ENCODE results near the gene DCAF8L2. TPM values are rescaled to one million over a fixed set of nuclear protein-coding genes. Genes with fewer than 3 reads are reported as not detected.
"Not testable (repeated sequence)": the region's sequence is repeated elsewhere in the genome, so short reads cannot be mapped to it uniquely, and the experiment has no call there.

DCAF8L2 gene
- total RNA-seq, 4 donors from 2014 or later: 0.23 TPM; not detected in 3

DNA sequence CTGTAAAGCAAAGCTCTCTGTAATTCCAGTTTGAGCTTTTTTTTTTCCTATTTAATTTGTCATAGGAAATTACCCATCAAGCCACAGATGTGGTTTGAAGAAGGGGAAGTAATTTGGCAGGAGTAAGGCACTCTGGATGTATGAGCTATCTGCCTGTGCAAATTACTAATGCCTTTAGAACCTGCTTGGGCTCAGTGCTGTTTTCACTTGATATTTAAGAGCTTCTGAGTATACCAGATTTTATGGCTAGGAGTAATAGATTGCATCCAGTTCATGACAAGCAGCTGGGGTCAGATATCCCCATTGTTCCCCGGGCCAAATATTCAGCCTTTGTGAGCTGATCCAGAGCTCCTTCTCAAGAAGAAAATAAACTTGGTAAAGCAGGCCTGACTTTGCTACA lies 89.1 kb downstream of the DCAF8L2 start:
- WGBS, 2 donors (ENCODE audit: low coverage in 1 of 2): 20 to 40% methylated on average over 1 of the region's 1 CpG
- TF ChIP-seq POLR2A (IDR thresholded peaks at IDR 0.05): no peak
- TF ChIP-seq, protein P1, sequence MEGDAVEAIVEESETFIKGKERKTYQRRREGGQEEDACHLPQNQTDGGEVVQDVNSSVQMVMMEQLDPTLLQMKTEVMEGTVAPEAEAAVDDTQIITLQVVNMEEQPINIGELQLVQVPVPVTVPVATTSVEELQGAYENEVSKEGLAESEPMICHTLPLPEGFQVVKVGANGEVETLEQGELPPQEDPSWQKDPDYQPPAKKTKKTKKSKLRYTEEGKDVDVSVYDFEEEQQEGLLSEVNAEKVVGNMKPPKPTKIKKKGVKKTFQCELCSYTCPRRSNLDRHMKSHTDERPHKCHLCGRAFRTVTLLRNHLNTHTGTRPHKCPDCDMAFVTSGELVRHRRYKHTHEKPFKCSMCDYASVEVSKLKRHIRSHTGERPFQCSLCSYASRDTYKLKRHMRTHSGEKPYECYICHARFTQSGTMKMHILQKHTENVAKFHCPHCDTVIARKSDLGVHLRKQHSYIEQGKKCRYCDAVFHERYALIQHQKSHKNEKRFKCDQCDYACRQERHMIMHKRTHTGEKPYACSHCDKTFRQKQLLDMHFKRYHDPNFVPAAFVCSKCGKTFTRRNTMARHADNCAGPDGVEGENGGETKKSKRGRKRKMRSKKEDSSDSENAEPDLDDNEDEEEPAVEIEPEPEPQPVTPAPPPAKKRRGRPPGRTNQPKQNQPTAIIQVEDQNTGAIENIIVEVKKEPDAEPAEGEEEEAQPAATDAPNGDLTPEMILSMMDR (IDR thresholded peaks at IDR 0.05): no peak
- TF ChIP-seq EP300 (IDR thresholded peaks at IDR 0.05): no peak
- TF ChIP-seq POLR2AphosphoS5 (IDR thresholded peaks at IDR 0.05): no peak

GRCh38 chrX:27680726-27681125 lies 90.6 kb downstream of the DCAF8L2 start:
- Histone ChIP-seq H3K27ac (no peak overlapping the region), H3K27me3 (no peaks in the 10 kb centered on the region), H3K9me3 (no peaks in the 10 kb centered on the region), H3K4me3 (no peak overlapping the region), H3K36me3 (no peaks in the 10 kb centered on the region), H3K4me1 (no peaks in the 10 kb centered on the region)
- ATAC-seq: no peak
- TF ChIP-seq EP300 (IDR thresholded peaks at IDR 0.05): no peak
- TF ChIP-seq, protein P1 (IDR thresholded peaks at IDR 0.05): no peak
- TF ChIP-seq POLR2A (IDR thresholded peaks at IDR 0.05): no peak
- TF ChIP-seq POLR2AphosphoS5 (IDR thresholded peaks at IDR 0.05): no peak
- 25% methylated on average over 1 of the region's 1 CpG; no CpG with 5 or more reads in 1 of the 2 donors for WGBS, 2 donors (ENCODE audit: low coverage in 1 of 2)

More for the DNA sequence above, 89.1 kb downstream of the DCAF8L2 start:
- no peak for ATAC-seq
- H3K4me3 ChIP-seq: no peak overlapping the region
- no peaks in the 10 kb centered on the region for H3K27me3 ChIP-seq
- no peaks in the 10 kb centered on the region for H3K4me1 ChIP-seq
- no peaks in the 10 kb centered on the region for H3K36me3 ChIP-seq
- H3K9me3 ChIP-seq: no peaks in the 10 kb centered on the region
- H3K27ac ChIP-seq: no peak overlapping the region

GRCh38 chrX:27683566-27684208 lies 93.5 kb downstream of the DCAF8L2 start:
- H3K27me3 ChIP-seq, H3K9me3 ChIP-seq, H3K4me1 ChIP-seq, H3K36me3 ChIP-seq, H3K27ac ChIP-seq, H3K4me3 ChIP-seq, ATAC-seq: not testable (repeated sequence)
- 38 to 83% methylated on average over 1 to 5 of the region's 5 CpGs for WGBS, 2 donors (ENCODE audit: low coverage in 1 of 2)

DNA sequence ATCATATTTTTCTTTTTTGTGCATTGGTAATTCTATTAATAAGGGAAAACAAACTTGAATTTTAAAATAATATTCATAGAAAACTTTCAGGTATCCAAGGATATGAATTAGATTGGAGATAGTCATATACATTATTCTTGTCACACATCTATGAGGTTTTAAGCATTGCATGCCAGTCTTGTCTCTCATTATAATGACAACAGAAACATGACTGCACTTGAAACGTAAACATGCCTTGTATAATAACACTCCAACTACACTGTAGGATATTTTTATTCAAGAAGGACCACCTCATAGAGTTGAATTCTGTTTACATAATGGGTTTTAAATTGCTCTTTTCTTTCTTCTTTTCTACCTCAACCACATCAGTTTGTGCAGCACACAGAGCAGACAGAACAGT lies 104.5 kb downstream of the DCAF8L2 start:
- no peaks in the 10 kb centered on the region for H3K27me3 ChIP-seq
- H3K36me3 ChIP-seq: no peaks in the 10 kb centered on the region
- ATAC-seq: no peak
- WGBS, 2 donors (ENCODE audit: low coverage in 1 of 2): 45 to 77% methylated on average over 1 of the region's 1 CpG
- H3K4me1 ChIP-seq: no peaks in the 10 kb centered on the region
- no peak overlapping the region for H3K4me3 ChIP-seq
- H3K27ac ChIP-seq: no peak overlapping the region
- TF ChIP-seq, protein P1 (IDR thresholded peaks at IDR 0.05): no peak
- TF ChIP-seq POLR2AphosphoS5 (IDR thresholded peaks at IDR 0.05): no peak
- TF ChIP-seq EP300 (IDR thresholded peaks at IDR 0.05): no peak
- no peak for TF ChIP-seq POLR2A (IDR thresholded peaks at IDR 0.05)
- no peaks in the 10 kb centered on the region for H3K9me3 ChIP-seq

- TF ChIP-seq POLR2AphosphoS5 (IDR thresholded peaks at IDR 0.05) (no peak), POLR2A (IDR thresholded peaks at IDR 0.05) (no peak), EP300 (IDR thresholded peaks at IDR 0.05) (no peak)
- TF ChIP-seq, protein P1 (IDR thresholded peaks at IDR 0.05): no peak
- ATAC-seq: no peak
- Histone ChIP-seq H3K9me3 (no peaks in the 10 kb centered on the region), H3K4me1 (no peaks in the 10 kb centered on the region), H3K36me3 (no peaks in the 10 kb centered on the region), H3K27me3 (no peaks in the 10 kb centered on the region), H3K27ac (no peak overlapping the region), H3K4me3 (no peak overlapping the region)
- WGBS, 2 donors (ENCODE audit: low coverage in 1 of 2): 13 to 17% methylated on average over 1 of the region's 1 CpG
These were observed 116.4 kb downstream of the DCAF8L2 start for GRCh38 chrX:27706526-27706925.
